ENCODE data around the gene MAGI2.

GRCh38 chr7:78311181-78311580, 1142.3 kb downstream of the MAGI2 start:
- TF ChIP-seq EP300 (IDR thresholded peaks at IDR 0.05) = no peak
- no peak for TF ChIP-seq CTCF (IDR thresholded peaks at IDR 0.05)

All from ovary (tissue), 3 donors.